HepG2 (cell line): ENCODE data around the gene SQOR. TPM values are rescaled to one million over a fixed set of nuclear protein-coding genes. Genes with fewer than 3 reads are reported as not detected.
A peak's percentile ranks its signal among the peaks of the same experiment; 100 is the strongest.

Experiments used
- ATAC-seq: fragments of 200-7000 bp; cut with Tn5 transposase; 3 replicates; pipeline ENCODE4 v1.9.1; 2020; ENCODE audit warnings: mild to moderate bottlenecking, moderate library complexity
- BruUV-seq: library from RNA; stranded (reverse); fragments of 400-500 nt; replicated peaks from 2 replicates; lab custom pipeline; 2021; lab: Mats Ljungman, UMichigan
- CTCF ChIA-PET: fragments of 300-600 bp; formaldehyde crosslinking; extraction: SDS; loops from one replicate; lab custom pipeline; 2021; ENCODE audit warnings: low total read pairs, inconsistent platforms, low intra/inter-chr PET ratio; lab: Yijun Ruan, JAX
- POLR2A ChIA-PET: fragments of 350-600 bp; sonication (Branson Sonifier 250); formaldehyde crosslinking; loops from one replicate; lab custom pipeline; 2020; ENCODE audit warnings: antibody characterized with exemption, inconsistent platforms; lab: Yijun Ruan, JAX
- DNase-seq: peaks from one replicate; pipeline ENCODE4 v3.0.0-alpha.2; 2015; ENCODE audit warnings: low spot score
- FAIRE-seq: peaks from 3 replicates; lab custom pipeline; 2011; peaks lifted over from hg19 to GRCh38; lab: Jason Lieb, UNC
- H2AFZ ChIP-seq: one replicate; pipeline ENCODE4 v1.6.1; 2011; ENCODE audit warnings: low read length, inconsistent platforms
- H3K27ac ChIP-seq: fragments of 300-600 bp; 3 replicates; pipeline ENCODE4 v1.8.0; 2011; ENCODE audit warnings: mixed run types, mild to moderate bottlenecking, mixed read lengths, low read length, inconsistent platforms; ENCODE audit not compliant: insufficient read depth; ENCODE audit errors: extremely low read length
- H3K27me3 ChIP-seq, 2 experiments: fragments of 200-600 bp in 1 of 2; 2 replicates in 1 of 2; 3 replicates in 1 of 2; pipeline versions ENCODE4 v1.6.0 to v1.8.0; 2011; ENCODE audit warnings: low read length in 2 of 2, mild to moderate bottlenecking in 2 of 2, moderate library complexity in 2 of 2, inconsistent platforms in 1 of 2; ENCODE audit not compliant: insufficient read depth in 2 of 2, control insufficient read depth in 1 of 2
- H3K36me3 ChIP-seq, 2 experiments: fragments of 200-600 bp in 1 of 2; replicated peaks in 1 of 2; 2 replicates in 1 of 2; 3 replicates in 1 of 2; pipeline versions ENCODE4 v1.5.1 to v1.8.0; 2011; ENCODE audit warnings: low read length in 2 of 2, inconsistent platforms in 1 of 2; ENCODE audit not compliant: insufficient read depth in 2 of 2, control insufficient read depth in 1 of 2
- H3K4me1 ChIP-seq: 2 replicates; pipeline ENCODE4 v1.5.1; 2012; ENCODE audit warnings: low read length, inconsistent platforms; ENCODE audit not compliant: insufficient read depth
- H3K4me2 ChIP-seq: 2 replicates; pipeline ENCODE4 v1.6.0; 2011; ENCODE audit warnings: low read depth, low read length, inconsistent platforms
- H3K4me3 ChIP-seq, 3 experiments: fragments of 200-600 bp in 1 of 3; sonication (generic), shearing (Covaris generic) in 1 of 3; replicated peaks in 1 of 3; 2 replicates each; pipeline ENCODE4 v1.5.1; 2011 to 2016; ENCODE audit warnings: low read length in 3 of 3, inconsistent platforms in 2 of 3, low read depth in 2 of 3, mild to moderate bottlenecking in 2 of 3, control low read depth in 1 of 3, mixed read lengths in 1 of 3; ENCODE audit not compliant: insufficient read depth in 1 of 3
- H3K79me2 ChIP-seq: one replicate; pipeline ENCODE4 v1.6.1; 2011; ENCODE audit warnings: low read length, inconsistent platforms; ENCODE audit not compliant: insufficient read depth
- H3K9ac ChIP-seq: 2 replicates; pipeline ENCODE4 v1.6.0; 2011; ENCODE audit warnings: mild to moderate bottlenecking, low read depth, low read length, inconsistent platforms; ENCODE audit not compliant: insufficient read depth
- H3K9me3 ChIP-seq: 2 replicates; pipeline ENCODE4 v1.5.1; 2012; ENCODE audit warnings: mild to moderate bottlenecking, low read length
- H4K20me1 ChIP-seq: 2 replicates; pipeline ENCODE4 v1.6.0; 2011; ENCODE audit warnings: inconsistent platforms, mild to moderate bottlenecking, low read length, moderate library complexity; ENCODE audit not compliant: insufficient read depth
- ATRX ChIP-seq: sonication (generic); formaldehyde crosslinking; IDR thresholded peaks from 2 replicates; pipeline ENCODE4 v1.4.0; 2020; ENCODE audit warnings: missing genetic modification reagents, borderline replicate concordance
- CENPBD1 ChIP-seq: sonication (generic); formaldehyde crosslinking; IDR thresholded peaks from 2 replicates; pipeline ENCODE4 v1.8.0; 2022; ENCODE audit warnings: missing genetic modification reagents, low read depth, mild to moderate bottlenecking, borderline replicate concordance
- DDIT3 ChIP-seq: sonication (generic); formaldehyde crosslinking; IDR thresholded peaks from 2 replicates; pipeline ENCODE4 v1.4.0; 2020; ENCODE audit warnings: mild to moderate bottlenecking, missing genetic modification reagents
- ELF3 ChIP-seq: IDR thresholded peaks from 2 replicates; pipeline ENCODE4 v1.6.1; 2016; ENCODE audit warnings: missing genetic modification reagents, missing compliant biosample characterization
- GFI1 ChIP-seq: sonication (generic); formaldehyde crosslinking; IDR thresholded peaks from 2 replicates; pipeline ENCODE4 v1.5.0; 2020; ENCODE audit warnings: missing genetic modification reagents, mild to moderate bottlenecking, borderline replicate concordance
- HNRNPK ChIP-seq: fragments of 200-400 bp; formaldehyde crosslinking; IDR thresholded peaks from 2 replicates; pipeline ENCODE4 v1.6.1; 2018; ENCODE audit warnings: low read length, low read depth, moderate library complexity, mild to moderate bottlenecking; ENCODE audit not compliant: poor library complexity, severe bottlenecking
- HNRNPLL ChIP-seq: fragments of 200-400 bp; formaldehyde crosslinking; IDR thresholded peaks from 2 replicates; pipeline ENCODE4 v1.6.1; 2017; ENCODE audit warnings: mild to moderate bottlenecking, low read depth, low read length; ENCODE audit not compliant: poor library complexity, severe bottlenecking
- NR2C2 ChIP-seq: sonication (generic); formaldehyde crosslinking; IDR thresholded peaks from 2 replicates; pipeline ENCODE4 v1.4.0; 2020; ENCODE audit warnings: missing genetic modification reagents, mild to moderate bottlenecking, moderate library complexity, borderline replicate concordance
- NR2F2 ChIP-seq: IDR thresholded peaks from 2 replicates; pipeline ENCODE4 v1.6.1; 2012; ENCODE audit warnings: low read depth, inconsistent platforms, borderline replicate concordance
- PCBP1 ChIP-seq: fragments of 200-400 bp; formaldehyde crosslinking; IDR thresholded peaks from 2 replicates; pipeline ENCODE4 v1.6.1; 2017; ENCODE audit warnings: mild to moderate bottlenecking, low read depth, low read length, borderline replicate concordance
- TIGD3 ChIP-seq: sonication (generic); formaldehyde crosslinking; IDR thresholded peaks from 2 replicates; pipeline ENCODE4 v1.5.1; 2020; ENCODE audit warnings: mild to moderate bottlenecking, missing genetic modification reagents, borderline replicate concordance
- U2AF2 ChIP-seq: fragments of 200-400 bp; formaldehyde crosslinking; IDR thresholded peaks from 2 replicates; pipeline ENCODE4 v1.6.1; 2017; ENCODE audit warnings: low read depth, mild to moderate bottlenecking, low read length
- ZNF232 ChIP-seq: sonication (generic); formaldehyde crosslinking; IDR thresholded peaks from 2 replicates; pipeline ENCODE4 v1.4.0; 2020; ENCODE audit warnings: missing genetic modification reagents, borderline replicate concordance
- ZNF460 ChIP-seq: sonication (generic); formaldehyde crosslinking; IDR thresholded peaks from 2 replicates; pipeline ENCODE4 v1.5.1; 2020; ENCODE audit warnings: missing genetic modification reagents, mild to moderate bottlenecking, borderline replicate concordance
- ZNF567 ChIP-seq: sonication (generic); formaldehyde crosslinking; IDR thresholded peaks from 2 replicates; pipeline ENCODE4 v1.8.1; 2023; ENCODE audit warnings: mild to moderate bottlenecking, missing genetic modification reagents, borderline replicate concordance
- ZSCAN30 ChIP-seq: sonication (generic); formaldehyde crosslinking; IDR thresholded peaks from 2 replicates; pipeline ENCODE4 v1.5.0; 2020; ENCODE audit warnings: mild to moderate bottlenecking, missing genetic modification reagents
- WGBS: methylation state at CpG from one replicate; pipeline ENCODE4 v1.1.6; 2017; ENCODE audit warnings: low lambda C conversion rate; 5-methylcytosine and 5-hydroxymethylcytosine counted together
- in situ Hi-C: cut with HindIII; loops from 2 replicates; pipeline ENCODE4 v1.10.0; 2017; ENCODE audit warnings: low pct_unique_long_range_greater_than_20kb; ENCODE audit not compliant: extremely low pct_ligation_motif_present
- intact Hi-C: fragments of 100-400 bp; cut with micrococcal nuclease; formaldehyde crosslinking; loops from one replicate; pipeline ENCODE4 v1.10.0; 2022; ENCODE audit not compliant: unreplicated experiment
- polyA plus RNA-seq, 8 experiments: library from polyadenylated mRNA; depleted of rRNA in 3 of 8; stranded (reverse) in 7 of 8; unstranded in 1 of 8; fragments of >200 nt; fragmentation: Illumina TruSeq in 4 of 8; extraction: Trizol in 4 of 8; gene quantifications; 2 replicates each; pipeline versions ENCODE4 v1.2.1 to v1.2.3, GENCODE V29; 2011 to 2016; ENCODE audit warnings: low read depth in 4 of 8, missing spikeins in 1 of 8, mixed read lengths in 1 of 8; ENCODE audit not compliant: insufficient read depth in 1 of 8
- total RNA-seq, 5 experiments: library from RNA; depleted of rRNA; stranded (reverse); fragments of >200 nt; fragmentation: Illumina TruSeq; extraction: Trizol; gene quantifications; 2 replicates each; pipeline ENCODE4 v1.2.3, GENCODE V29; 2016; ENCODE audit warnings: low read depth in 1 of 5

Gene SQOR
- total and polyA plus RNA-seq, 2 of the 13 experiments (the other 11 are each of a cell fraction or from before 2014, with no cell fraction given) = 19.3 to 19.4 TPM

- no TSS peak for BruUV-seq
- H3K79me2 ChIP-seq = no peaks in the 10 kb centered on the region
- ChIA-PET CTCF (no interaction called here), POLR2A (no interaction called here)
- H3K27me3 ChIP-seq = no peaks in the 10 kb centered on the region; a peak in 1 of 5 replicates
- in situ Hi-C loops = no loop called here
- 20% methylated on average over 1 of the region's 1 CpG for WGBS
- H2AFZ ChIP-seq = no peak overlapping the region
- no peak for DNase-seq
- H4K20me1 ChIP-seq = no peaks in the 10 kb centered on the region
- H3K4me1 ChIP-seq = peaks cover 8% of the 10 kb centered on the region
- intact Hi-C loops = no loop called here
- no peak for FAIRE-seq
- no peak overlapping the region for H3K4me3 ChIP-seq
- H3K9me3 ChIP-seq = no peaks in the 10 kb centered on the region
- H3K9ac ChIP-seq = no peak overlapping the region
- no peak for ATAC-seq
- H3K4me2 ChIP-seq = no peak overlapping the region
- peaks cover 0 to 5% of the 10 kb centered on the region in 2 experiments; a peak in 3 of 5 replicates for H3K36me3 ChIP-seq
- no peak overlapping the region for H3K27ac ChIP-seq
- TF ChIP-seq ATRX (CRISPR knock-in tag) = no peak
Observed at GRCh38 chr15:45665261-45665660, 30.4 kb downstream of the SQOR start.

- no TSS peak for BruUV-seq
- H3K79me2 ChIP-seq = no peaks in the 10 kb centered on the region
- no peaks in the 10 kb centered on the region; a peak in 1 of 5 replicates for H3K27me3 ChIP-seq
- H3K27ac ChIP-seq = no peak overlapping the region
- H3K4me2 ChIP-seq = no peak overlapping the region
- no peak overlapping the region for H2AFZ ChIP-seq
- intact Hi-C loops (no loop called here), in situ Hi-C loops (no loop called here)
- FAIRE-seq = no peak
- 92% methylated on average over 1 of the region's 1 CpG for WGBS
- H3K9me3 ChIP-seq = no peaks in the 10 kb centered on the region
- CTCF ChIA-PET = no interaction called here
- H3K4me3 ChIP-seq = no peak overlapping the region
- no peak for DNase-seq
- POLR2A ChIA-PET = no interaction called here
- H3K4me1 ChIP-seq = no peaks in the 10 kb centered on the region
- no peak overlapping the region for H3K9ac ChIP-seq
- ATAC-seq = no peak
- peaks cover 0 to 5% of the 10 kb centered on the region in 2 experiments; a peak in 3 of 5 replicates for H3K36me3 ChIP-seq
- H4K20me1 ChIP-seq = no peaks in the 10 kb centered on the region
- TF ChIP-seq PCBP1 = peak; percentile 85; the same call in 1 of the 2 replicates
- TF ChIP-seq CENPBD1 (CRISPR knock-in tag) = no peak
- no peak for TF ChIP-seq NR2F2
- TF ChIP-seq TIGD3 (CRISPR knock-in tag) = no peak
- no peak for TF ChIP-seq ZNF567 (CRISPR knock-in tag)
- TF ChIP-seq U2AF2 = no peak
- no peak for TF ChIP-seq DDIT3 (CRISPR knock-in tag)
- no peak for TF ChIP-seq ZSCAN30 (CRISPR knock-in tag)
- no peak for TF ChIP-seq HNRNPLL
- TF ChIP-seq HNRNPK = peak; percentile 91
- no peak for TF ChIP-seq NR2C2 (CRISPR knock-in tag)
- TF ChIP-seq ELF3 (CRISPR knock-in tag) = no peak
- TF ChIP-seq ZNF460 (CRISPR knock-in tag) = no peak
- TF ChIP-seq GFI1 (CRISPR knock-in tag) = no peak
- no peak for TF ChIP-seq ZNF232 (CRISPR knock-in tag)
Observed at GRCh38 chr15:45666119-45666875, 31.5 kb downstream of the SQOR start.
